Embryonic facial prominence (tissue), 1 donor: ENCODE data around the gene PHPT1.
A peak's percentile ranks its signal among the peaks of the same experiment; 100 is the strongest.
"Not testable (repeated sequence)": the region's sequence is repeated elsewhere in the genome, so short reads cannot be mapped to it uniquely, and the experiment has no call there.

Experiments
- DNase-seq: peaks from one replicate; pipeline ENCODE4 v3.0.0-alpha.2; 2016; ENCODE audit errors: extremely low spot score

PHPT1 gene

GRCh38 chr9:136849038-136849959 is at the start of gene PHPT1:
Gene PHPT1, plus strand, starts transcription at chr9:136849409. Its CDS starts 22 bp downstream, at chr9:136849431.
- DNase-seq, result peak; percentile 99

GRCh38 chr9:136799854-136800657 is 49.2 kb upstream of the PHPT1 start:
- no peak for DNase-seq

GRCh38 chr9:136802321-136802720 is 46.9 kb upstream of the PHPT1 start:
- no peak for DNase-seq

DNA sequence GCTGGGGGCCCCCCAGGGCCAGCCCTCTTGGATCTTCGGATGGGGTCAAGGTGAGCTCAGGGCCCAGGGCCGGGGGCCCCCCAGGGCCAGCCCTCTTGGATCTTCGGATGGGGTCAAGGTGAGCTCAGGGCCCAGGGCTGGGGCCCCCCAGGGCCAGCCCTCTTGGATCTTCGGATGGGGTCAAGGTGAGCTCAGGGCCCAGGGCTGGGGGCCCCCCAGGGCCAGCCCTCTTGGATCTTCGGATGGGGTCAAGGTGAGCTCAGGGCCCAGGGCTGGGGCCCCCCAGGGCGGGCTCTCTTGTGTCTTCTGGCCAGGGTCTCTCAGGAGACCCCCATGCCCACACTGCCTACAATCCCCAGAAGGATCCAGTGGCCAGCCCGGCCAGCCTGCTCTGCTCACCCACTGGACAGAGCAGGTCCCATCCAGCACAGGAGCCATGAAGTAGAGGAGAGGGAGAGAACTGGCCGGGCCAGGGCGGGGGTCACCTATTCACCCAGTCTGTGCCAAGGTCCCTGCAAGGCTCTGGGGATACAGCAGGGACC is 46.1 kb upstream of the PHPT1 start:
- DNase-seq, result not testable (repeated sequence)

DNA sequence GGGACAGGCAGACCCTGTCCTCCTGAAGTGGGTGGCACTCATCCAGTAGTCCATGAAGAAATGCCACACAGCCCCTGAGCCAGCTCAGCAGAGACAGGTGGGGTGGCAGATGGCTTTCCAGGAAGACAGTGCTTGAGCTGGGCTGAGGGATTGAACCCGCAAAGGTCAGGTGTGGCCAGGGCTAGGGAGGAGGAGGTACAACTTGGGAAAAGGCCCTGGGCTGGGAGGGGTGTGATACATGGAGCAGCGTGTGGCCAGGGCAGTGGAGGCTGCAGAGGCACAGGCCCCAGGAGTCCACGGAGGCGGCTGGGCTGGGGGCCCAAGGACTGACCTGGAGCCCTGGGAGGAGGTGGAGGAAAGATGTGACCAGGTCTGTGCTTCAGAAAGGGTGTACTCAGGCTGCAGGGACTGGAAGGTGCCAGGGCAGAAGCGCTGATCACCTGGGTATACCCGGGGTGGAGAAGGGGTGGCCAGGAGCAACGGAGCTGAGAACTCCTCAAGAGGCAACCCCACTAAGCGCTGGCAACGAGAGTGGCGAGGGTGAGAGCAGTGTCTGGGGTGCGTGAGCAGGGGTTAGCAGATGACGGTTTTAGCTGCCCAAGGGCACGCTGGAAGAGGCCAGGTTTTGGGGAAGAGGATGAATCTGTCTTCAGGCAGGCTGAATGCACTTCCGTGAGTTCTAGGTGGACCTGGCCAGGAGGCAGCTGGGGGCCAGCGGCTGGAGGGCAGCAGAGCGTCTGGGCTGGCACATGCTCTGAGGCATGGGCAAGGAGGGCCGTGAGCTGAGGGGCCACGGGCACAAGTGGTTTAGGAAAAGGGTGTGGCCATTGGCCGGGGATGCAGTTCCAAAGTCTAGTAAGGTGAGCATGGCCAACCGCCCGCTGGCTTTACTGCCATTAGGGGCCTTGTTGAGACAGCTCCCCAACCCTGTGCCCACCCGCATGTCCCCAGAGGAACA is 45.4 kb upstream of the PHPT1 start:
- DNase-seq, result no peak

DNA sequence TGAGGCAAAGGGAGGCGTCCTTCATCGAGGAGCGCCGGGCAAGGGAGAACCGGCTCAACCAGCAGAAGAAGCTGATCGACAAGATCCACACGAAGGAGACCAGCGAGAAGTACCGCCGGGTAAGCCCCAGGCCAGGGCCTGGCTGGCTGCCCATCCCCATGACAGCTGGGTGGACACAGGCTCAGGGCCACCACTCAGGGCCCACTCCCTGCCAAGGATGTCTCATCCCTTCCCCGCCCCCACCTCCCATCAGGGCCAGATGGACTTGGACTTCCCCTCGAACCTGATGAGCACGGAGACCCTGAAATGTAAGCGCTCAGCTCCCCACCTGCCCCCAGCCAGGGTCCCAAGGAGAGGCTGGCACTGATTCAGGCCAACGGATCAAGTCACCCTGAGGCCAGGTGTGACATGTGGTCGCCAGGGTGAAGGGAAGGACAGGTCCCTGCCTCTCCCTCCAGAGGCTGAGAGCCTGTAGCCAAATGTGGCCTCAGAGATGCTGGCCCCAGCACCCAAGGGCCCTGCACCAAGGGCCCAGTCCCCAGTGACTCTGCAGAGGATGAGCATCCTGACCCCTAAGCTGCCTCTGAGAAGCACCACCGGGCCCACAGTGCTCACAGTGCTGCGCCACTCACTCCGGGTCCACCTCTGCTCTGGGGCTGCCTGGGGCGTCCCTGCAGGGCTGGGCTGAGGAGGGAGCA is 44.6 kb upstream of the PHPT1 start:
- DNase-seq, result no peak

GRCh38 chr9:136805207-136805740 is 43.9 kb upstream of the PHPT1 start:
- no peak for DNase-seq

DNA sequence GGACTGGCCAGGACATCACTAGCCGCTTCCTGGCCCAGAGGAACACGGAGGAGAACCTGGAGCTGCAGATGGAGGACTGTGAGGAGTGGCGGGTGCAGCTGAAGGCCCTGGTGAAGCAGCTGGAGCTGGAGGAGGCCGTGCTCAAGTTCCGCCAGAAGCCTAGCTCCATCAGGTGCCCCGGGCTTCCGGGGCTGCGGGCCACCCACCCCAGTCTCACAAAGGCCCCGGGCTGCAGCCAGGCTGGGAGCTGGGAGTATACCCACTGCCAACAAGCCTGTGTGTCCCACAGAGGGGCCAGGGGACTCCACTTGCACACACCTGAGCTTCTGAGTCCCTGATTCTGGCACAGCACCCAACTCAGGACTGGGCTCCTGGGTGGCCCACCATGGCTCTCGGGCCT is 43.1 kb upstream of the PHPT1 start:
- DNase-seq, result no peak

DNA sequence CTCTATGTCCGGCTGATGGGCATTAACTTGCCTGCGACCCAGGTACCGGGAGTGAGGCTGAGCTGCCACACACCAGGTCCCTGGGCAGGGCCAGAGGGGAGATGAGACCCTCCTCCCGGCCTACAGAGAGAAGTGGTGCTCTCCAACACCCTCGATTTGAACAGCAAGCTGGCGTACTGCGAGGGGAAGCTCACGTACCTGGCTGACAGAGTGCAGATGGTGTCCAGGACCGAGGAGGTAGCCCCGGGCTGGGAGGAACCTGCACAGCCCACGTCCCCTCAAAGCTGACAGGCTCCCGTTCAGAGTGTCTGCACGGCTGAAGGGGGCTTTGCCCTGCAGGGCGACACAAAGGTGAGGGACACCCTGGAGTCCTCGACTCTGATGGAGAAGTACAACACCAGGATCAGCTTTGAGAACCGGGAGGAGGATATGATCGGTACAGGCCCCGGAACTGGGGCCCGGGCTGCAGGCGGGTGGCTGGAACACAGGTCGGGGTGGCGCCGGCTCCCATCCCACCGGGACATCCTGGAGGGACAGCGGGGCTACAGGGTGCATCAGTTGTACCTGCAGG is 42.5 kb upstream of the PHPT1 start:
- DNase-seq, result no peak

DNA sequence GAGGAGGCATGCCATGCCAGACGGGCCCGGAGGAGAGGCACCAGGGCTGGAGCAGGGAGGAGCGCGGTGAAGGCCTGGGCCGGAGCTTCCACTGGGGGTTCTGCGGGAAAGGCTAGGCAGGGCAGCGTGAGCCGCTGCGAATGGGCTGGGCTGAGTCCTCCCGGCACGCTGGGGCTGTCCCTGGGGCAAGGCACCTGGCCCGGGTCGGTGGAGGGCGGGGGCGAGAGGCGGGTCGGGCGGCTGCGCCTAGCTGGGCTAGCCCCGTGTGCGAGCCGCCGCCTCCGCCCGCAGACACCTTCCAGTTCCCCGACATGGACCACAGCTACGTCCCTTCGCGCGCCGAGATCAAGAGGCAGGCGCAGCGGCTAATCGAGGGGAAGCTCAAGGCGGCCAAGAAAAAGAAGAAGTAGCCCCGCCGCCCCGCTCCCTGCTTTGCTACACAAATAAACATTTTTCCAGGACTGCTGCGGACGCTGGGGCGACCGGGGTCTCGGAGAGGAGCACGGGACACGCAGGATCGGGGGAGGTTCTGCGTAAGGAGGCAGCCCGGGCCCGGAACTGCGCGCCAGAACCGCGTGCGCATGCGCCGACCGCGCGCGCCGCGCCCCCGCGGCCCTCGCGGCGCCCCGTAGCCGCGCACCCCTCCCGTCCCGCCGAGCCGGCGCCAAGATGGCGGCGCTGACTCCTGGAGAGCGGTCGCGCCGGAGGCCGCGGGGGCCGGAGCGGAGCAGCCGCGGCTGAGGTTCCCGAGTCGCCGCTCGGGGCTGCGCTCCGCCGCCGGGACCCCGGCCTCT is 41.7 kb upstream of the PHPT1 start, which contains the start of gene RABL6:
TSS of gene RABL6 (plus strand) at position 668 of the 794 bp plus-strand sequence. CDS start 249 bp downstream, outside the sequence.
- DNase-seq, result no peak

DNA sequence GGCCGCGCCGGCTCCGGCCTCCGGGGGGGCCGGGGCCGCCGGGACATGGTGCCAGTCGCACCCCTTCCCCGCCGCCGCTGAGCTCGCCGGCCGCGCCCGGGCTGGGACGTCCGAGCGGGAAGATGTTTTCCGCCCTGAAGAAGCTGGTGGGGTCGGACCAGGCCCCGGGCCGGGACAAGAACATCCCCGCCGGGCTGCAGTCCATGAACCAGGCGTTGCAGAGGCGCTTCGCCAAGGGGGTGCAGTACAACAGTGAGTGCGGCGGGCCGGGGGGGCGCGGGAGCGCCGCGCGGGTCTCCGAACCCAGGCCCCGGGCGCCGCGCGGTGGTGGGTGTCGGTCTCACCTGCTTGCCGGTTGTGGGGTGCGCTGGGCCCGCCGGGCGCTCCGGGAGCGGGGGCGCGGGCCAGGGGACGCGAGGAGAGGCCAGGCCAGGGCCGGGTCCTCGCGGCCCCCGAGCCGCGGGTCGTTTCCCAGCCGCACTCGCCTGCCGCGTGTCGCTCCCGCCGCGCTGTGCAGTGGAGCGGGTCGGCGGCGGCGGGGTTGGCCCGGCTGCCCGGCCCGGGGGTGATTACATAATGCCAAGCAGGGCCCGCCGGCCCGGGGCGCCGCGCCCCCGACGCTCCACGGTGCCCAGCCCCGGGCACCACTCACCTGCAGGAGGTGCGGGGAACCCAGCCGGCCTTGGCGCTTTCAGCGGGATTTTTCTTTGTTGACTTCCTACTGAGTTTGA is 41.0 kb upstream of the PHPT1 start:
- no peak for DNase-seq

DNA sequence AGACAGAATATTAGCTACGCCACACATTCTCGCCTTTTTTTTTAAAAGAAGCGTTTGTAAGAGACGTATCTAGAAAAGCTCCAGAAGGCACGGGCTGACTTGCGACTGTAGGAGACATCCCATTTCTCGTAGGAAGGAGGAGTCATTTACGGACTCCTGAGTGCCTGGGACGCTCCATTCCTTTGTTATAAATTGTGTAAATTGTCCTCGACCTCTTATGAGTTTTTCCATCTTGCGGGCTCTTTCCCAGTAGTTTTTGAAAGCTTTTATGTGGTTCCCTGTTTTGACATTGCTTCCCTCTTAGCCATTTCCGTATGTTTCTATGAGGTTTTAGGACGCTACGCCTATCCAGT is 40.4 kb upstream of the PHPT1 start:
- no peak for DNase-seq

GRCh38 chr9:136814725-136815421 is 34.3 kb upstream of the PHPT1 start:
- no peak for DNase-seq

- DNase-seq, result no peak
Observed at GRCh38 chr9:136815422-136815782, 33.8 kb upstream of the PHPT1 start.

DNA sequence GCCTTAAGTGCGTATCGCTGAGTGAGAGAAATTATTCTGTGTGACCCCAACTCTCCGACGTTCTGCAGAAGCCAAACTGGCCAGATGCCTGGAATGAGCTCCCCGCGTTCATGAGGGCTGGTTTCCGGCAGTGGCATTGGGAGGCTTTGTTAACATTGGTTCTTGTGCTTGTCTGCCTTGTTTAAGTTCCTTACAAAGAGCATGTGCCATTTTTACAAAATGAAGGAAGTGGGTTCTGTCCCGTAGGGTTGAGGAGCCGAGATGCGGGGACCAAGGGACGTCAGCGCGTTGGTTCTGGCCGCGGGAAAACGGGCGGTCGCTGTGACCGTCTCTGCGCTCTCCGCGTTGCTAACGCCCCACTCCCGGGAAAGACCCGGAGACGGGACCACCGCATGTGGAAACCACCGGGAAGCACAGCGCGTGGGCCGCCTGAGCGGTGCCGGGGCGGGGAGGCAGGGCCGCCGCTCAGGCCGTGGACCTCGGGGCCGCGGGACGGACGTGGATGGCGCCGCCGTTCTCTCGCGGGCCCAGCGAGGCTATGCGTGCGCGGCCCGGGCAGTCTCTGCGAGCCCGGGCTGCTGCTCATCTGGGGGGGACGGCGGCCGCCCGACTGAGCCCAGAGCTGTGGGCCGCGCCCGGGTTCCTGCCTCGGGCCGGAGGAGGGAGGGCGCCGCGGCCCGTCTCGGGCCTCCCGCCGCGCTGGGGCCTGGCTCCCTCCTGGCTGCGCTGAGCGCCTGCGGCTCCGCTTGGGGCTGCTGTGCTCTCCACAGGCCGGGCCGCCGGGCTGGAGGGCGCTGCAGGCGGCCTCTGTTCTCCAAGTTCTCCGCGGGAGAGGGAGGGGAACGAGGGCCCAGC is 28.0 kb upstream of the PHPT1 start:
- no peak for DNase-seq

DNA sequence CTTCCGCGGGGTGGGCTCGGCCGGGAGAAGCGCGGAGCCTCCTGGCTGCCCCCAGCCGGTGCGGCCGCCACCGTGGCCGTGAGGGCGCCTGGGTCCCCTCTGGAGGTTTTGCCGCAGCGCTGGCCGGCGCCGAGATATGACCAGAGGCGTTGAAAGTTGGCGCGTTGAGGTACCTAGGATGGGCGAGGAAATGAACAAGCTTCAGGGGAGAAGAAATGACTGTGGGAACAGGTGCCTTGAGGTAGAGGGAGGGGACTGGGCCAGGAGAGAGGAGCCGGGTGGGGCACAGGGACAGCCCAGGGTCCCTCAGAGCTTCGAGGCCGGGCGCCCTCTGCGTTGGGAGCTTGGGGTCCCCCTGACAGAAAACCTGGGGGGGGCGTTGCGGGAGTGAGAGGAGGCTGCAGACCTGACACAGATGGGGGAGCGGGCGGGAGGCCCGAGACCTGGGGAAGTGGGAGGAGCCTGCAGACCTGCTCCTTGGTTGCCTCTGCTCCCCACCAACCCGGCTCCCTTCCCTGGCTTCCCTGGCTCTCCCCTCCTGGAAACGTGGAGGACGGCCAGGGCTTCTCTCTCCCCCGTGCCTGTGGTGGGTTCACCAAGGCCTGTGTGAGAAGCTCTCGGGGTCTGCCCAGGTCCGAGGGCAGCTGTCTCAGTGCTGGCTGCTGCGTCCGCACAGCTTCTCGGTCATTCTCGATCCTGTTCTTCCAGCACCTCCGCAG is 27.2 kb upstream of the PHPT1 start:
- no peak for DNase-seq
